Neural crest cell (in vitro differentiated cells): Measurements from ENCODE around the gene HOXB5. TPM values are rescaled to one million over a fixed set of nuclear protein-coding genes. Genes with fewer than 3 reads are reported as not detected.

Experiments
- DNase-seq: peaks from one replicate; pipeline ENCODE4 v3.0.0; 2021; ENCODE audit warnings: low read depth, mixed read lengths, low spot score
- H3K27ac Mint-ChIP-seq: one replicate; pipeline ENCODE4 v1.8.0; 2021; ENCODE audit warnings: mild to moderate bottlenecking, mixed read lengths; ENCODE audit not compliant: unreplicated experiment
- H3K27me3 Mint-ChIP-seq: 2 replicates; pipeline ENCODE4 v1.8.0; 2021; ENCODE audit warnings: low read depth, mild to moderate bottlenecking, mixed read lengths
- H3K36me3 Mint-ChIP-seq: 2 replicates; pipeline ENCODE4 v1.8.0; 2021; ENCODE audit warnings: low read depth, mild to moderate bottlenecking, mixed read lengths
- H3K4me1 Mint-ChIP-seq: 2 replicates; pipeline ENCODE4 v1.8.0; 2021; ENCODE audit warnings: mixed read lengths
- H3K4me3 Mint-ChIP-seq: one replicate; pipeline ENCODE4 v1.8.0; 2021; ENCODE audit warnings: mild to moderate bottlenecking, mixed read lengths
- H3K9me3 Mint-ChIP-seq: 2 replicates; pipeline ENCODE4 v1.8.0; 2021; ENCODE audit warnings: mixed read lengths
- total RNA-seq: library from RNA; stranded (reverse); gene quantifications from 2 replicates; pipeline ENCODE4 v1.2.1, GENCODE V29; 2021
- TF ChIP-seq, protein P1 (sequence below): fragments of 200-600 bp; sonication (generic); conservative IDR thresholded peaks from 2 replicates; pipeline ENCODE4 v1.5.0; 2021; ENCODE audit warnings: antibody characterized with exemption, mild to moderate bottlenecking

Gene HOXB5
- total RNA-seq, 1 donor from 2014 or later, result 2.6 TPM

DNA sequence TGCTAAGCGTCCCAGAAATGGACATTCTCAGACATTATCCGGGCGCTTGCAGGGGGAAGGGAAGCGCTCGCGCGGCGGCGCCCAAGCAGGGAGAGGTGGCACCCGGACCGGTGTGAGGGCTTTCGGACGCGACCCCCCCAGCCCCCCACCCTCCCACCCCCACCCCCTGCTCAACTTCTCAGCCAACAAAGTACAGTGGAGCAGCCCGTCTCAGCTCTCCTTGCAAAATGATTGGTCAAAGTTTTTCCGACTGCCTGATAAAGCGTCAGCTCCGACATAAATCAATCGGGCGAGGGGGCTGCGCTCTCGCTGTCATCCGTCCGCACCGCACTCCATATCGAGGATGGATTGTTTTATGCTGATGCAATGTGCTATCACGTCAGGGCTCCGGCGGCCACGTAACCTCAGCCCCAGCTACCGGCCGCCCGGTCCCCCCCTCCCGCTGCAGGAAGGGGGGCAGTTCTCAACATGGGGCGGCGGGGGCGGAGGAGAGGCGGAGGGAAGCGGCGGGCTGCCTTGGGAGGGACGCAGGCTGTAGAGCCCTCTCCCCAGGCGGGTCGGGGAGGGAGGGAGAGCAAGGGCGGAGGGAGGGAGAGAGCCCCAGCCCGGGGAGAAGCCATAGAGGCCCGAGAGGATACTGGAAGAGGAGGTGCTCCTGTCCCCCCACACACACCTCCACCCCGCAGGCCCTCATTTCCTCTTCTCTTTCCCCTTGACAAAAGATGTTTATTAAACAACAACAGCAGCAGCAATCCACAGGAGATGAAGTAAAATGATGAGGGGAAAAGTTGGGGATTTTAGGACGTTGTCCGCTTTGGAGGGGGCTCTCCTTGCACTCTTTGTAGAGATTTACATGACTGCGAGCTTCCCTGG is 32.9 kb upstream of the HOXB5 start, which contains the start of gene HOXB9:
HOXB9 (minus strand) TSS at position 114 of the 873 bp plus-strand sequence; CDS start at position 25, 89 bp downstream.
- TF ChIP-seq, protein P1, sequence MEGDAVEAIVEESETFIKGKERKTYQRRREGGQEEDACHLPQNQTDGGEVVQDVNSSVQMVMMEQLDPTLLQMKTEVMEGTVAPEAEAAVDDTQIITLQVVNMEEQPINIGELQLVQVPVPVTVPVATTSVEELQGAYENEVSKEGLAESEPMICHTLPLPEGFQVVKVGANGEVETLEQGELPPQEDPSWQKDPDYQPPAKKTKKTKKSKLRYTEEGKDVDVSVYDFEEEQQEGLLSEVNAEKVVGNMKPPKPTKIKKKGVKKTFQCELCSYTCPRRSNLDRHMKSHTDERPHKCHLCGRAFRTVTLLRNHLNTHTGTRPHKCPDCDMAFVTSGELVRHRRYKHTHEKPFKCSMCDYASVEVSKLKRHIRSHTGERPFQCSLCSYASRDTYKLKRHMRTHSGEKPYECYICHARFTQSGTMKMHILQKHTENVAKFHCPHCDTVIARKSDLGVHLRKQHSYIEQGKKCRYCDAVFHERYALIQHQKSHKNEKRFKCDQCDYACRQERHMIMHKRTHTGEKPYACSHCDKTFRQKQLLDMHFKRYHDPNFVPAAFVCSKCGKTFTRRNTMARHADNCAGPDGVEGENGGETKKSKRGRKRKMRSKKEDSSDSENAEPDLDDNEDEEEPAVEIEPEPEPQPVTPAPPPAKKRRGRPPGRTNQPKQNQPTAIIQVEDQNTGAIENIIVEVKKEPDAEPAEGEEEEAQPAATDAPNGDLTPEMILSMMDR, result no peak
- peaks cover 4% of the 10 kb centered on the region for H3K4me1 Mint-ChIP-seq
- H3K27ac Mint-ChIP-seq, result peak within 1 kb of the TSS; percentile 78

DNA sequence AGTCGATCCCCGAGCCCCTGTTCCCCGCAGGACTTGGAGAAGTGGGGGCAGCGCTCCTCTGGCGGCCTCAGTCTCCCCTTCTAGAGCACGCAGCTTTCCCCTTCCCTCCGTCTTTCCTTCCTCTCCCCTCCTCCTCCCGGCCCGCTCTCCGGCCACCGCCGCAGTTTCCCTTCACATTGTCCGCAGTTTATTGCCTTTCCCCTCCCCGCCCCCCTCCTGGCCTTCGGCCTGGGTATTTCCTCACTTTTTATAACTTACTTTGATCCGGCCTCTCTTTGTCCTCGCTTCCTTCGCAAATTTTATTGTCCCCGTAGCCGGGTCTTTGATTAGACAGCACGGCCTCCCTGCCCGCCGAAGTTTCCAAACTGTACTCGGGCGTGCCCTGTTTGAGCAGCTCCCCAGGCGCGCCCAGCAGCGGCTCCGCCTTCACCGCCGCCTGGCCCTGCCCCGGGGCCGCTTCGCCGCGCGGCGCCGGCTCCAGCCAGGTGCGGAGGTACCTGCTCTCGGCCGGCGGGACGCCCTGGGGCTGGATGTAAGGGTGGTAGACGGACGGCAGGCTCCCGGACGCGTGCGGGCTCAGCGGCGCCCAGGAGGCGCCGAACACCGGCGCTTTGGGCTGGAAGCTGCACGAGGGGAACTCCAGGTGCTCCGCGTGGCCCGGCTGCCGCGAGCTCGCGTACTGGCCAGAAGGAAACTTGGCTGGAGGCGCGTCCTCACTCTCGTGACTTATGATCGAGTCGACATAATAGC is 32.1 kb upstream of the HOXB5 start:
- Mint-ChIP-seq H3K9me3 (no peaks in the 10 kb centered on the region), H3K27me3 (peaks cover 99% of the 10 kb centered on the region), H3K27ac (no peak overlapping the region), H3K36me3 (peaks cover 10% of the 10 kb centered on the region), H3K4me1 (peaks cover 4% of the 10 kb centered on the region), H3K4me3 (peak overlapping the region; percentile 93)
- TF ChIP-seq, protein P1, result no peak
- DNase-seq, result no peak

More for the DNA sequence above, 32.9 kb upstream of the HOXB5 start, which contains the start of gene HOXB9:
- peak within 1 kb of the TSS; percentile 93 for H3K4me3 Mint-ChIP-seq
- DNase-seq, result no peak
- peaks cover 10% of the 10 kb centered on the region for H3K36me3 Mint-ChIP-seq
- no peaks in the 10 kb centered on the region for H3K9me3 Mint-ChIP-seq
- peaks cover 99% of the 10 kb centered on the region for H3K27me3 Mint-ChIP-seq

DNA sequence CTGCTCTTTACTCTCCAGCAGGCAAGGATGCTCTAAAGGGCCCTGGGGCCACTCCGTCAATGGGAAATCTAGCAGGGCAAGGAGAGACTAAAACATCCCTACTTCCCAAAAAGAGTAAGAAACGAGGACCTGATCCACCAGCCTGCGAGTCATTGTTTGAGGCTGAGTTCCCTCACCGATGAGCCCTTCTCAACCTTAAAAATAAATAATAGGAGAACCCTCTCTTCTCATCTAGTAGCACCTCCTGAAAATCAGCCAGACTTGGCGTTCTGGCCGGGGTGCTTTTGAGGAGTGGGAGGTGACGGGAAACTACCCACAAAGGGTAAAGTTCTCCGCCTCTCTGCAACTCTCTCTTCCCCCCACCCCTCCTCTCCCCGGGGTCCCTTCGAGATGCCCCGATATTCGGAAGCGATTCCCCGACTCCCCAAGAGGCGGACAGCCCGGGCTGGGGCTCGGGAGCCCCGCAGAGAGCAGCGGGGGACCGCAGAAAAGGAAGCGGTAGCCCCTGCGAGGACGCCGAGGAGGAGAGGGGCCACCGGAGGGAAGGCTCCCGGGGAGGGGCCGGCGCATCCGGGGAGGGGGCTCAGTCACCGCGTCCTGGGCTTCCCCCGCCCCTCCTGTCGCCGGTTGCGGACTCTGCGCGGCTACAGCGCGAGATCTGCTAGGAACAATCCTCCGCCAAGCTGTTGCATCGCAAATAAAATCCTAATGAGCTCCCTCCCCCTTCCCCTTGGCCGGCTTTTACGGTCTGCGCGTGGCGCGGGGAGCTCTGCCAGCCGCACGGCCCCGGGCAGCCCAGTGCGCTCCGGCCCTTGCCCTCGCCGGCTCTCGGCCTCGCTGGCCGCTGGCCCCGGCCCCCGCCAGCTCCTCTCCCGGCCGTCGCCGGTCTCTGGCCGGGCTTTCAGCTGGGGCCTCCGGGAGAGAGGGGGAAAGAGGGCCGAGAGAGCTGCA is 31.2 kb upstream of the HOXB5 start:
- Mint-ChIP-seq H3K9me3 (no peaks in the 10 kb centered on the region), H3K4me1 (peaks cover 4% of the 10 kb centered on the region), H3K36me3 (peaks cover 8% of the 10 kb centered on the region), H3K27me3 (peaks cover 99% of the 10 kb centered on the region), H3K4me3 (peak overlapping the region; percentile 86), H3K27ac (peak overlapping the region; percentile 38)
- no peak for DNase-seq
- TF ChIP-seq, protein P1, result no peak

DNA sequence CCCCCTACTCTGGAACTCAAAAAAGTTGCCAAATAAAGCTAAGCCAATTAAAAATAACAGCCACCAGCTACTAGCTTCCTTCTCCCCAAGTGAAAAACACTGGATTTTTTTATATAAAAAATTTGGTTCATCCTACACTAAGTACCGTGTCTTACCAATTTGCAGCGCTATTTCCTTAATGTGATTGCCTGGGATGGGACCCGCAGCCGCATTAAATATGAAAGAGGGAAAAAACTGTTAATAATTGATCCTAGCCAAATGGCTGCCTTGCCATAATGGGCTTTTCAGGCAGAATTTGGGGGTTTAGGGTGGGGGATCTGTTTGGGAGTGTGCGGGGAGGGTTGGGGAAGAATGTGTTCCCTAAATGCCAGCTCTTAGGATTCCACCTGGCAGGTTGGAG is 30.5 kb upstream of the HOXB5 start:
- Mint-ChIP-seq H3K4me1 (peaks cover 4% of the 10 kb centered on the region), H3K4me3 (peak overlapping the region; percentile 86), H3K27me3 (peaks cover 99% of the 10 kb centered on the region), H3K9me3 (no peaks in the 10 kb centered on the region), H3K36me3 (peaks cover 8% of the 10 kb centered on the region), H3K27ac (peak overlapping the region; percentile 38)
- no peak for DNase-seq
- TF ChIP-seq, protein P1, result no peak

- peaks cover 6% of the 10 kb centered on the region for H3K4me1 Mint-ChIP-seq
- peak overlapping the region; percentile 85 for H3K27ac Mint-ChIP-seq
- H3K9me3 Mint-ChIP-seq, result no peaks in the 10 kb centered on the region
Measured at GRCh38 chr17:48623583-48623982, 30.0 kb upstream of the HOXB5 start.

More at GRCh38 chr17:48623583-48623982, 30.0 kb upstream of the HOXB5 start:
- Mint-ChIP-seq H3K4me3 (peak overlapping the region; percentile 86), H3K36me3 (peaks cover 11% of the 10 kb centered on the region), H3K27me3 (peaks cover 99% of the 10 kb centered on the region)
- DNase-seq, result no peak
- TF ChIP-seq, protein P1, result no peak
